ENCODE measurements around the gene MACO1. TPM values are rescaled to one million over a fixed set of nuclear protein-coding genes. Genes with fewer than 3 reads are reported as not detected.
A peak's percentile ranks its signal among the peaks of the same experiment; 100 is the strongest.

MACO1 gene
- total and polyA plus RNA-seq, 9 of the 15 experiments (the other 6 are each of a cell fraction or from before 2014, with no cell fraction given), result 4.6 to 28.4 (median 21.7) TPM

DNA sequence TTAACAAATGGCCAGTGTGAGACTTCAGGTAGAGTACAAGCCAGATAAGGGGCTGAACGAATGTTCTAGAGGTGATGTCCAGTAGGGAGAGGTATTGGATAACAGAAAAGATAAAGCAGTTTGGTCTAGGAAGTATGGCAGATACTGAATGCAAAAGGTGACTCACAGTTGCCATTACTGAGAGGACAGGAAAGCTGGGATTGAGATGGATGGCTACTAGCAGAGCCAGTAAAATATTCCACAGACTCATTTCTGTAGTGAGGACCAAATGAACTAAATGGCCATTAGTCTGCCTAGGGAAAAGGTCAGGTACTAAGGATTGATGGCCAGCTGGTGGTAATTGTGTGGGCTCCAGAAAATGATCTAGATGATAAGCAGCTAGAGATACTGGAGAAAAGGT lies 11.5 kb downstream of the MACO1 start (continued):
- TF ChIP-seq, protein P1, sequence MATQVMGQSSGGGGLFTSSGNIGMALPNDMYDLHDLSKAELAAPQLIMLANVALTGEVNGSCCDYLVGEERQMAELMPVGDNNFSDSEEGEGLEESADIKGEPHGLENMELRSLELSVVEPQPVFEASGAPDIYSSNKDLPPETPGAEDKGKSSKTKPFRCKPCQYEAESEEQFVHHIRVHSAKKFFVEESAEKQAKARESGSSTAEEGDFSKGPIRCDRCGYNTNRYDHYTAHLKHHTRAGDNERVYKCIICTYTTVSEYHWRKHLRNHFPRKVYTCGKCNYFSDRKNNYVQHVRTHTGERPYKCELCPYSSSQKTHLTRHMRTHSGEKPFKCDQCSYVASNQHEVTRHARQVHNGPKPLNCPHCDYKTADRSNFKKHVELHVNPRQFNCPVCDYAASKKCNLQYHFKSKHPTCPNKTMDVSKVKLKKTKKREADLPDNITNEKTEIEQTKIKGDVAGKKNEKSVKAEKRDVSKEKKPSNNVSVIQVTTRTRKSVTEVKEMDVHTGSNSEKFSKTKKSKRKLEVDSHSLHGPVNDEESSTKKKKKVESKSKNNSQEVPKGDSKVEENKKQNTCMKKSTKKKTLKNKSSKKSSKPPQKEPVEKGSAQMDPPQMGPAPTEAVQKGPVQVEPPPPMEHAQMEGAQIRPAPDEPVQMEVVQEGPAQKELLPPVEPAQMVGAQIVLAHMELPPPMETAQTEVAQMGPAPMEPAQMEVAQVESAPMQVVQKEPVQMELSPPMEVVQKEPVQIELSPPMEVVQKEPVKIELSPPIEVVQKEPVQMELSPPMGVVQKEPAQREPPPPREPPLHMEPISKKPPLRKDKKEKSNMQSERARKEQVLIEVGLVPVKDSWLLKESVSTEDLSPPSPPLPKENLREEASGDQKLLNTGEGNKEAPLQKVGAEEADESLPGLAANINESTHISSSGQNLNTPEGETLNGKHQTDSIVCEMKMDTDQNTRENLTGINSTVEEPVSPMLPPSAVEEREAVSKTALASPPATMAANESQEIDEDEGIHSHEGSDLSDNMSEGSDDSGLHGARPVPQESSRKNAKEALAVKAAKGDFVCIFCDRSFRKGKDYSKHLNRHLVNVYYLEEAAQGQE (IDR thresholded peaks at IDR 0.05; ENCODE audit: borderline replicate concordance), result peak; percentile 35; the same call in 1 of the 2 replicates
- TF ChIP-seq, protein P1 (CRISPR knock-in tag; IDR thresholded peaks at IDR 0.05; ENCODE audit: low read depth), result no peak
- no peak for TF ChIP-seq ZNF174 (CRISPR knock-in tag; IDR thresholded peaks at IDR 0.05)
- TF ChIP-seq ATF3 (IDR thresholded peaks at IDR 0.05), result peak; percentile 80
- no peak for TF ChIP-seq ATF3 (CRISPR knock-in tag; conservative IDR thresholded peaks at IDR 0.05)
- TF ChIP-seq ZNF134 (CRISPR knock-in tag; conservative IDR thresholded peaks at IDR 0.05), result no peak
- TF ChIP-seq HSF4 (CRISPR knock-in tag; IDR thresholded peaks at IDR 0.05; ENCODE audit: borderline replicate concordance), result no peak
- no peak for TF ChIP-seq AFF4 (CRISPR knock-in tag; IDR thresholded peaks at IDR 0.05)
- no peak for TF ChIP-seq CC2D1A (IDR thresholded peaks at IDR 0.05)
- no peak for TF ChIP-seq STAG1 (CRISPR knock-in tag; IDR thresholded peaks at IDR 0.05; ENCODE audit: borderline replicate concordance)
- no peak for TF ChIP-seq FOXA1 (IDR thresholded peaks at IDR 0.05; ENCODE audit: borderline replicate concordance)
- TF ChIP-seq ZNF644 (tag; IDR thresholded peaks at IDR 0.05; ENCODE audit: low read depth), result no peak
- TF ChIP-seq ZNF75A (CRISPR knock-in tag; IDR thresholded peaks at IDR 0.05), result no peak
- TF ChIP-seq ZNF316 (IDR thresholded peaks at IDR 0.05), result no peak
- no peak for TF ChIP-seq CREB3 (tag; conservative IDR thresholded peaks at IDR 0.05; ENCODE audit: low read depth)

Data from K562 (cell line).